ENCODE results near the gene PDE4D.
"Not testable (repeated sequence)": the region's sequence is repeated elsewhere in the genome, so short reads cannot be mapped to it uniquely, and the experiment has no call there.

PDE4D gene

GRCh38 chr5:59069438-59070079 lies 824.0 kb downstream of the PDE4D start:
- peak overlapping the region; percentile 43 for H3K9ac ChIP-seq (ENCODE audit: low read depth, low read length)
- H3K27me3 ChIP-seq (ENCODE audit: control insufficient read depth, insufficient read depth, low read length), result no peaks in the 10 kb centered on the region
- H3K4me3 ChIP-seq (ENCODE audit: low read length), result no peak overlapping the region
- no peaks in the 10 kb centered on the region for H3K36me3 ChIP-seq (ENCODE audit: insufficient read depth, low read length)
- H3K9me3 ChIP-seq (replicated peaks; ENCODE audit: low read length), result no peaks in the 10 kb centered on the region
- peaks cover 50% of the 10 kb centered on the region for H3K4me1 ChIP-seq (ENCODE audit: control insufficient read depth, insufficient read depth, low read length)
- H3K4me2 ChIP-seq (ENCODE audit: low read length), result peak overlapping the region; percentile 45

GRCh38 chr5:59067956-59068656 lies 825.4 kb downstream of the PDE4D start:
- Histone ChIP-seq H3K4me1 (ENCODE audit: control insufficient read depth, insufficient read depth, low read length) (peaks cover 58% of the 10 kb centered on the region), H3K36me3 (ENCODE audit: insufficient read depth, low read length) (no peaks in the 10 kb centered on the region), H3K9me3 (replicated peaks; ENCODE audit: low read length) (no peaks in the 10 kb centered on the region), H3K4me3 (ENCODE audit: low read length) (no peak overlapping the region), H3K9ac (ENCODE audit: low read depth, low read length) (no peak overlapping the region), H3K27me3 (ENCODE audit: control insufficient read depth, insufficient read depth, low read length) (no peaks in the 10 kb centered on the region), H3K4me2 (ENCODE audit: low read length) (no peak overlapping the region)

- H3K4me2 ChIP-seq (ENCODE audit: low read length), result peak overlapping the region; percentile 78
- no peaks in the 10 kb centered on the region for H3K36me3 ChIP-seq (ENCODE audit: insufficient read depth, low read length)
- peaks cover 58% of the 10 kb centered on the region for H3K4me1 ChIP-seq (ENCODE audit: control insufficient read depth, insufficient read depth, low read length)
- no peaks in the 10 kb centered on the region for H3K9me3 ChIP-seq (replicated peaks; ENCODE audit: low read length)
- peak overlapping the region; percentile 57 for H3K4me3 ChIP-seq (ENCODE audit: low read length)
- H3K27me3 ChIP-seq (ENCODE audit: control insufficient read depth, insufficient read depth, low read length), result no peaks in the 10 kb centered on the region
- H3K9ac ChIP-seq (ENCODE audit: low read depth, low read length), result peak overlapping the region; percentile 82
Measured at GRCh38 chr5:59066367-59067163, 827.0 kb downstream of the PDE4D start.

- peak overlapping the region; percentile 82 for H3K9ac ChIP-seq (ENCODE audit: low read depth, low read length)
Measured at GRCh38 chr5:59065554-59065953, 828.0 kb downstream of the PDE4D start.

GRCh38 chr5:59064293-59064692 lies 829.2 kb downstream of the PDE4D start:
- H3K4me1 ChIP-seq (ENCODE audit: control insufficient read depth, insufficient read depth, low read length), result peaks cover 57% of the 10 kb centered on the region
- no peaks in the 10 kb centered on the region for H3K27me3 ChIP-seq (ENCODE audit: control insufficient read depth, insufficient read depth, low read length)
- peak overlapping the region; percentile 27 for H3K9ac ChIP-seq (ENCODE audit: low read depth, low read length)
- peak overlapping the region; percentile 8 for H3K4me2 ChIP-seq (ENCODE audit: low read length)
- no peak overlapping the region for H3K4me3 ChIP-seq (ENCODE audit: low read length)
- no peaks in the 10 kb centered on the region for H3K36me3 ChIP-seq (ENCODE audit: insufficient read depth, low read length)
- H3K9me3 ChIP-seq (replicated peaks; ENCODE audit: low read length), result no peaks in the 10 kb centered on the region

More at GRCh38 chr5:59065554-59065953, 828.0 kb downstream of the PDE4D start:
- H3K27me3 ChIP-seq (ENCODE audit: control insufficient read depth, insufficient read depth, low read length), result no peaks in the 10 kb centered on the region
- peak overlapping the region; percentile 78 for H3K4me2 ChIP-seq (ENCODE audit: low read length)
- peaks cover 61% of the 10 kb centered on the region for H3K4me1 ChIP-seq (ENCODE audit: control insufficient read depth, insufficient read depth, low read length)
- H3K9me3 ChIP-seq (replicated peaks; ENCODE audit: low read length), result no peaks in the 10 kb centered on the region
- peak overlapping the region; percentile 57 for H3K4me3 ChIP-seq (ENCODE audit: low read length)
- H3K36me3 ChIP-seq (ENCODE audit: insufficient read depth, low read length), result no peaks in the 10 kb centered on the region

- no peaks in the 10 kb centered on the region for H3K27me3 ChIP-seq (ENCODE audit: control insufficient read depth, insufficient read depth, low read length)
- H3K9ac ChIP-seq (ENCODE audit: low read depth, low read length), result no peak overlapping the region
- no peak overlapping the region for H3K4me2 ChIP-seq (ENCODE audit: low read length)
- peaks cover 46% of the 10 kb centered on the region for H3K4me1 ChIP-seq (ENCODE audit: control insufficient read depth, insufficient read depth, low read length)
- H3K36me3 ChIP-seq (ENCODE audit: insufficient read depth, low read length), result no peaks in the 10 kb centered on the region
- no peaks in the 10 kb centered on the region for H3K9me3 ChIP-seq (replicated peaks; ENCODE audit: low read length)
- H3K4me3 ChIP-seq (ENCODE audit: low read length), result no peak overlapping the region
Measured at GRCh38 chr5:59062986-59063683, 830.4 kb downstream of the PDE4D start.

GRCh38 chr5:59061377-59061776 lies 832.1 kb downstream of the PDE4D start:
- no peak overlapping the region for H3K4me3 ChIP-seq (ENCODE audit: low read length)
- H3K9ac ChIP-seq (ENCODE audit: low read depth, low read length), result no peak overlapping the region
- no peaks in the 10 kb centered on the region for H3K9me3 ChIP-seq (replicated peaks; ENCODE audit: low read length)
- H3K4me2 ChIP-seq (ENCODE audit: low read length), result no peak overlapping the region
- H3K36me3 ChIP-seq (ENCODE audit: insufficient read depth, low read length), result no peaks in the 10 kb centered on the region
- H3K4me1 ChIP-seq (ENCODE audit: control insufficient read depth, insufficient read depth, low read length), result peaks cover 28% of the 10 kb centered on the region
- H3K27me3 ChIP-seq (ENCODE audit: control insufficient read depth, insufficient read depth, low read length), result no peaks in the 10 kb centered on the region

GRCh38 chr5:59058969-59059687 lies 834.4 kb downstream of the PDE4D start:
- H3K27me3 ChIP-seq (ENCODE audit: control insufficient read depth, insufficient read depth, low read length), result no peaks in the 10 kb centered on the region

GRCh38 chr5:59058237-59058636 lies 835.3 kb downstream of the PDE4D start:
- Histone ChIP-seq H3K4me1 (ENCODE audit: control insufficient read depth, insufficient read depth, low read length) (peaks cover 3% of the 10 kb centered on the region), H3K9me3 (replicated peaks; ENCODE audit: low read length) (no peaks in the 10 kb centered on the region), H3K36me3 (ENCODE audit: insufficient read depth, low read length) (no peaks in the 10 kb centered on the region), H3K9ac (ENCODE audit: low read depth, low read length) (no peak overlapping the region), H3K4me2 (ENCODE audit: low read length) (no peak overlapping the region), H3K27me3 (ENCODE audit: control insufficient read depth, insufficient read depth, low read length) (no peaks in the 10 kb centered on the region), H3K4me3 (ENCODE audit: low read length) (no peak overlapping the region)

More at GRCh38 chr5:59058969-59059687, 834.4 kb downstream of the PDE4D start:
- no peak overlapping the region for H3K9ac ChIP-seq (ENCODE audit: low read depth, low read length)
- H3K4me3 ChIP-seq (ENCODE audit: low read length), result no peak overlapping the region
- H3K4me1 ChIP-seq (ENCODE audit: control insufficient read depth, insufficient read depth, low read length), result peaks cover 7% of the 10 kb centered on the region
- H3K9me3 ChIP-seq (replicated peaks; ENCODE audit: low read length), result no peaks in the 10 kb centered on the region
- H3K4me2 ChIP-seq (ENCODE audit: low read length), result no peak overlapping the region
- no peaks in the 10 kb centered on the region for H3K36me3 ChIP-seq (ENCODE audit: insufficient read depth, low read length)

- not testable (repeated sequence) for H3K27me3 ChIP-seq (ENCODE audit: control insufficient read depth, insufficient read depth, low read length); H3K9me3 ChIP-seq (replicated peaks; ENCODE audit: low read length); H3K4me1 ChIP-seq (ENCODE audit: control insufficient read depth, insufficient read depth, low read length); H3K4me2 ChIP-seq (ENCODE audit: low read length); H3K4me3 ChIP-seq (ENCODE audit: low read length); H3K9ac ChIP-seq (ENCODE audit: low read depth, low read length); H3K36me3 ChIP-seq (ENCODE audit: insufficient read depth, low read length)
Measured at GRCh38 chr5:59056599-59056998, 836.9 kb downstream of the PDE4D start.

All from skeletal muscle satellite cell (primary cell).